Bronchial epithelial cell (primary cell): ENCODE results near the gene LAG3. TPM values are rescaled to one million over a fixed set of nuclear protein-coding genes. Genes with fewer than 3 reads are reported as not detected.
A peak's percentile ranks its signal among the peaks of the same experiment; 100 is the strongest.

Source experiments
- DNase-seq: peaks from one replicate; pipeline ENCODE4 v3.0.0-alpha.2; 2010; ENCODE audit warnings: low read depth
- FAIRE-seq: peaks from 2 replicates; lab custom pipeline; 2011; peaks lifted over from hg19 to GRCh38; lab: Jason Lieb, UNC
- H3K27me3 ChIP-seq: 2 replicates; pipeline ENCODE4 v1.5.1; 2011; ENCODE audit warnings: low read length; ENCODE audit not compliant: control insufficient read depth, insufficient read depth
- H3K36me3 ChIP-seq: 2 replicates; pipeline ENCODE4 v1.5.1; 2011; ENCODE audit warnings: low read length; ENCODE audit not compliant: control insufficient read depth, insufficient read depth
- H3K4me3 ChIP-seq: 2 replicates; pipeline ENCODE4 v1.5.1; 2011; ENCODE audit warnings: mild to moderate bottlenecking, low read depth, low read length, control low read depth
- CTCF ChIP-seq: IDR thresholded peaks from 2 replicates; pipeline ENCODE4 v1.5.1; 2011; ENCODE audit warnings: mild to moderate bottlenecking, moderate library complexity, low read length, control low read depth, inconsistent platforms; ENCODE audit not compliant: insufficient read depth, severe bottlenecking
- total RNA-seq: library from RNA; depleted of rRNA; stranded (reverse); fragments of >200 nt; gene quantifications from 2 replicates; pipeline ENCODE4 v1.2.1, GENCODE V29; 2014

LAG3 gene
- total RNA-seq, 1 donor from 2014 or later: not detected

- DNase-seq (peak; percentile 87), FAIRE-seq (peak; percentile 83)
- H3K27me3 ChIP-seq: no peaks in the 10 kb centered on the region
- H3K36me3 ChIP-seq: peaks cover 24% of the 10 kb centered on the region
- no peak for TF ChIP-seq CTCF
- H3K4me3 ChIP-seq: no peak overlapping the region
Observed at GRCh38 chr12:6745741-6746525, 26.4 kb upstream of the LAG3 start.

GRCh38 chr12:6747216-6747615 lies 25.1 kb upstream of the LAG3 start:
- DNase-seq: no peak
- peak; percentile 28 for FAIRE-seq
- Histone ChIP-seq H3K27me3 (no peaks in the 10 kb centered on the region), H3K4me3 (no peak overlapping the region), H3K36me3 (peaks cover 28% of the 10 kb centered on the region)
- TF ChIP-seq CTCF: no peak

- FAIRE-seq: no peak
- peaks cover 28% of the 10 kb centered on the region for H3K36me3 ChIP-seq
- no peak for TF ChIP-seq CTCF
Observed at GRCh38 chr12:6748761-6749160, 23.6 kb upstream of the LAG3 start.

GRCh38 chr12:6750506-6750905 lies 21.8 kb upstream of the LAG3 start:
- Histone ChIP-seq H3K27me3 (no peaks in the 10 kb centered on the region), H3K36me3 (peaks cover 28% of the 10 kb centered on the region), H3K4me3 (no peak overlapping the region)
- no peak for TF ChIP-seq CTCF
- FAIRE-seq (no peak), DNase-seq (peak; percentile 59)

More at GRCh38 chr12:6748761-6749160, 23.6 kb upstream of the LAG3 start:
- DNase-seq: no peak
- no peaks in the 10 kb centered on the region for H3K27me3 ChIP-seq
- H3K4me3 ChIP-seq: no peak overlapping the region

GRCh38 chr12:6751767-6752166 lies 20.6 kb upstream of the LAG3 start:
- TF ChIP-seq CTCF: no peak
- Histone ChIP-seq H3K27me3 (no peaks in the 10 kb centered on the region), H3K36me3 (peaks cover 28% of the 10 kb centered on the region), H3K4me3 (peak overlapping the region; percentile 86)
- DNase-seq (no peak), FAIRE-seq (no peak)
